WI38 (cell line): ENCODE measurements around the gene SIPA1L3.

Source experiments
- H3K4me3 ChIP-seq: 2 replicates; pipeline ENCODE4 v1.5.1; 2011; ENCODE audit warnings: low read depth, mild to moderate bottlenecking, control low read depth, low read length
- CTCF ChIP-seq: IDR thresholded peaks from 2 replicates; pipeline ENCODE4 v1.5.1; 2012; ENCODE audit warnings: low read depth, mild to moderate bottlenecking, control low read depth, low read length

SIPA1L3 gene

GRCh38 chr19:38043649-38044144 is 136.7 kb downstream of the SIPA1L3 start:
- TF ChIP-seq CTCF = no peak
- H3K4me3 ChIP-seq = no peak overlapping the region

- TF ChIP-seq CTCF = no peak
Measured at GRCh38 chr19:38044267-38045111, 137.5 kb downstream of the SIPA1L3 start.

GRCh38 chr19:38045554-38046253 is 138.7 kb downstream of the SIPA1L3 start:
- no peak for TF ChIP-seq CTCF

More at GRCh38 chr19:38044267-38045111, 137.5 kb downstream of the SIPA1L3 start:
- no peak overlapping the region for H3K4me3 ChIP-seq

GRCh38 chr19:38046254-38047048 is 139.4 kb downstream of the SIPA1L3 start:
- no peak for TF ChIP-seq CTCF
- no peak overlapping the region for H3K4me3 ChIP-seq

More at GRCh38 chr19:38045554-38046253, 138.7 kb downstream of the SIPA1L3 start:
- H3K4me3 ChIP-seq = no peak overlapping the region

- TF ChIP-seq CTCF = no peak
- H3K4me3 ChIP-seq = no peak overlapping the region
Measured at GRCh38 chr19:38047049-38047438, 140.0 kb downstream of the SIPA1L3 start.

GRCh38 chr19:38047641-38048040 is 140.6 kb downstream of the SIPA1L3 start:
- no peak for TF ChIP-seq CTCF
- no peak overlapping the region for H3K4me3 ChIP-seq
